Small intestine (tissue), 7 donors: Measurements from ENCODE around the gene AUTS2. TPM values are rescaled to one million over a fixed set of nuclear protein-coding genes. Genes with fewer than 3 reads are reported as not detected.

Experiments
- DNase-seq, 2 donors: peaks; one replicate each; pipeline versions ENCODE4 v3.0.0 to v3.0.0-alpha.2; 2013
- FAIRE-seq: peaks from 2 replicates; lab custom pipeline; 2012; peaks lifted over from hg19 to GRCh38; lab: Jason Lieb, UNC
- H3K27ac ChIP-seq, 3 donors: one replicate each; pipeline ENCODE4 v1.5.1; 2013; ENCODE audit warnings: low read length in 2 of 3, mild to moderate bottlenecking in 2 of 3, control low read depth in 1 of 3, inconsistent platforms in 1 of 3, low read depth in 1 of 3, moderate library complexity in 1 of 3
- H3K27me3 ChIP-seq, 3 donors: one replicate each; pipeline ENCODE4 v1.6.1; 2013; ENCODE audit warnings: low read length in 3 of 3, inconsistent platforms in 1 of 3; ENCODE audit not compliant: control insufficient read depth in 3 of 3, insufficient read depth in 3 of 3
- H3K36me3 ChIP-seq, 3 donors: one replicate each; pipeline ENCODE4 v1.6.1; 2013; ENCODE audit warnings: low read length in 3 of 3, inconsistent platforms in 1 of 3, low read depth in 1 of 3, mild to moderate bottlenecking in 1 of 3, moderate library complexity in 1 of 3; ENCODE audit not compliant: control insufficient read depth in 3 of 3, insufficient read depth in 2 of 3
- H3K4me1 ChIP-seq, 3 donors: one replicate each; pipeline ENCODE4 v1.6.1; 2013; ENCODE audit warnings: low read length in 2 of 3, inconsistent platforms in 1 of 3, low read depth in 1 of 3, mild to moderate bottlenecking in 1 of 3, moderate library complexity in 1 of 3; ENCODE audit not compliant: control insufficient read depth in 3 of 3, insufficient read depth in 2 of 3
- H3K4me3 ChIP-seq, 3 donors: one replicate each; pipeline ENCODE4 v1.5.1; 2013; ENCODE audit warnings: low read length in 3 of 3, control low read depth in 1 of 3, inconsistent platforms in 1 of 3, low read depth in 1 of 3, mild to moderate bottlenecking in 1 of 3, moderate library complexity in 1 of 3
- H3K9me3 ChIP-seq, 2 donors: one replicate each; pipeline ENCODE4 v1.6.1; 2013; ENCODE audit warnings: low read depth in 1 of 2, low read length in 1 of 2; ENCODE audit not compliant: control insufficient read depth in 2 of 2, insufficient read depth in 1 of 2
- WGBS, 3 donors: extraction: QIAGEN DNeasy Blood & Tissue Kit; methylation state at CpG; one replicate each; pipeline ENCODE4 v1.1.7; 2013; 5-methylcytosine and 5-hydroxymethylcytosine counted together
- polyA plus RNA-seq, 4 donors: library from polyadenylated mRNA; stranded (reverse) in 3 of 4; unstranded in 1 of 4; fragments of 200-250 nt in 3 of 4; fragments of 120-200 nt in 1 of 4; gene quantifications; one replicate each; pipeline versions ENCODE4 v1.2.1 to v1.2.3, GENCODE V29; 2013
- donor health status: healthy with polysubstance abuse.
- donor health status: control.
- donor health status: control.
- donor health status: Bipolar disorder and iron deficiency.
- donor health status: healthy.

Gene AUTS2
- polyA plus RNA-seq, 4 donors, result 4.9 to 43.5 (median 13.6) TPM

GRCh38 chr7:70006261-70006920 lies 408.1 kb downstream of the AUTS2 start:
- no peak for FAIRE-seq
- Histone ChIP-seq H3K36me3 (no peaks in the 10 kb centered on the region), H3K27ac (no peak overlapping the region), H3K4me3 (no peak overlapping the region), H3K27me3 (peaks cover 0 to 3% (median 0%) of the 10 kb centered on the region in 3 donors), H3K4me1 (peaks cover 0 to 2% (median 0%) of the 10 kb centered on the region in 3 donors), H3K9me3 (no peaks in the 10 kb centered on the region)
- peak in 1 of 2 donors; percentile 7 for DNase-seq
- 38 to 75% (median 59%) methylated on average over 9 of the region's 9 CpGs for WGBS, 3 donors

- no peak overlapping the region for H3K4me3 ChIP-seq
- 89 to 95% (median 93%) methylated on average over 4 of the region's 4 CpGs for WGBS, 3 donors
- no peak overlapping the region for H3K27ac ChIP-seq
- peaks cover 0 to 3% (median 0%) of the 10 kb centered on the region in 3 donors for H3K27me3 ChIP-seq
- FAIRE-seq, result no peak
- H3K36me3 ChIP-seq, result no peaks in the 10 kb centered on the region
- no peak for DNase-seq
- H3K9me3 ChIP-seq, result no peaks in the 10 kb centered on the region
- H3K4me1 ChIP-seq, result peaks cover 0 to 2% (median 0%) of the 10 kb centered on the region in 3 donors
Measured at GRCh38 chr7:70008466-70008865, 410.2 kb downstream of the AUTS2 start.

DNA sequence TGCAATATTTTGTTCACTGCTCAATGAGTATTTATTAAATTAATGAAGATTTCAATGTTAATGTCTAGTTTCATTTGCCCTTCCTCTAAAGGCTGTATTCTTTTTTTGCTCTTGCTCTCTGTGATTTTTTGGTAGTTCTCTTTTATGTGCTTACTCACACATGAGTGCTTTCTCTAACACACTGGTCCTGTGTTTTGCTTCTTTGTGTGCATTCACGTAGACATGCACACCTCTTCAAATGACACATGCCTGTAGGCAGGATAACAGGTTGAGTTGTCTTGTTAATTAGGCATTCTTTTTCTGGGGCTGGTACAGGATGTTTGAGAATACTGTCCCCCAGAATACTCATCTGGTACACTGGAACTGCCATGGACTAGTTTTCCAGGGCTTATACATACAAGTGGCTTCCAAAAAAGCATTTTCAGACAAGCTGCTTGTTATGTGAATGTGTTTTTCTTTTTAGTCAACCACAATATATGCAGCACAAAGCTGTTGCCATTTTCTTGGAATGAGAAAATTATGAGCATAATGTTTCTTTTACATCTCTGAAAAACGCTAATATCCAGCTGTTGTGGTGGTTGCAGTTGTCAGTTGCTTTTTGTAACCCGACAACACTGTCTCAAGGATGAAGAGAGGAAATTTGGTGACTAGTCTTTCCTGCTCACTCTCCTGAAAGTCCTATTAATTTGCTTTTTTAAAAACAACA lies 416.4 kb downstream of the AUTS2 start:
- no peak for DNase-seq
- H3K9me3 ChIP-seq, result no peaks in the 10 kb centered on the region

GRCh38 chr7:70015353-70015752 lies 417.1 kb downstream of the AUTS2 start:
- no peaks in the 10 kb centered on the region for H3K36me3 ChIP-seq
- H3K27me3 ChIP-seq, result peaks cover 0 to under 1% (median 0%) of the 10 kb centered on the region in 3 donors
- DNase-seq (peak; percentile 8 to 20), FAIRE-seq (no peak)
- 10 to 46% (median 32%) methylated on average over 1 of the region's 1 CpG for WGBS, 3 donors
- no peak overlapping the region for H3K27ac ChIP-seq
- H3K4me3 ChIP-seq, result no peak overlapping the region
- peaks cover 0 to 3% (median 0%) of the 10 kb centered on the region in 3 donors for H3K4me1 ChIP-seq
- H3K9me3 ChIP-seq, result no peaks in the 10 kb centered on the region

More for the DNA sequence above, 416.4 kb downstream of the AUTS2 start:
- no peak overlapping the region for H3K4me3 ChIP-seq
- no peak for FAIRE-seq
- peaks cover 0 to 3% (median 0%) of the 10 kb centered on the region in 3 donors for H3K4me1 ChIP-seq
- H3K27me3 ChIP-seq, result peaks cover 0 to 3% (median 0%) of the 10 kb centered on the region in 3 donors
- H3K36me3 ChIP-seq, result no peaks in the 10 kb centered on the region
- H3K27ac ChIP-seq, result no peak overlapping the region
- 63 to 80% (median 76%) methylated on average over 3 of the region's 3 CpGs for WGBS, 3 donors

- 51 to 70% (median 63%) methylated on average over 6 of the region's 6 CpGs for WGBS, 3 donors
- FAIRE-seq (no peak), DNase-seq (peak; percentile 14 to 50)
- Histone ChIP-seq H3K36me3 (no peaks in the 10 kb centered on the region), H3K27me3 (no peaks in the 10 kb centered on the region), H3K27ac (no peak overlapping the region), H3K4me1 (peaks cover 0 to 3% (median 0%) of the 10 kb centered on the region in 3 donors), H3K9me3 (no peaks in the 10 kb centered on the region), H3K4me3 (no peak overlapping the region)
Measured at GRCh38 chr7:70016044-70016770, 417.9 kb downstream of the AUTS2 start.

- H3K27me3 ChIP-seq, result no peaks in the 10 kb centered on the region
- no peak for FAIRE-seq
- peaks cover 0 to 3% (median 0%) of the 10 kb centered on the region in 3 donors for H3K4me1 ChIP-seq
- DNase-seq, result peak in 1 of 2 donors; percentile 11
- no peaks in the 10 kb centered on the region for H3K36me3 ChIP-seq
- no peak overlapping the region for H3K27ac ChIP-seq
- WGBS, 3 donors, result 45 to 64% (median 55%) methylated on average over 3 of the region's 3 CpGs
- H3K9me3 ChIP-seq, result no peaks in the 10 kb centered on the region
- no peak overlapping the region for H3K4me3 ChIP-seq
Measured at GRCh38 chr7:70017357-70017756, 419.1 kb downstream of the AUTS2 start.

- FAIRE-seq (no peak), DNase-seq (no peak)
- Histone ChIP-seq H3K36me3 (no peaks in the 10 kb centered on the region), H3K27me3 (no peaks in the 10 kb centered on the region), H3K9me3 (no peaks in the 10 kb centered on the region), H3K27ac (no peak overlapping the region), H3K4me1 (peaks cover 0 to 3% (median 0%) of the 10 kb centered on the region in 3 donors), H3K4me3 (no peak overlapping the region)
- 74 to 81% (median 78%) methylated on average over 1 of the region's 1 CpG for whole genome bisulfite sequencing, 3 donors
Measured at GRCh38 chr7:70018700-70019099, 420.4 kb downstream of the AUTS2 start.

- FAIRE-seq, result no peak
Measured at GRCh38 chr7:70027867-70028266, 429.6 kb downstream of the AUTS2 start.

More at GRCh38 chr7:70027867-70028266, 429.6 kb downstream of the AUTS2 start:
- no peak for DNase-seq
- H3K27ac ChIP-seq, result no peak overlapping the region
- no peaks in the 10 kb centered on the region for H3K27me3 ChIP-seq
- H3K4me1 ChIP-seq, result peaks cover 0 to 13% (median 0%) of the 10 kb centered on the region in 3 donors
- H3K9me3 ChIP-seq, result no peaks in the 10 kb centered on the region
- 72 to 89% (median 77%) methylated on average over 4 of the region's 4 CpGs for WGBS, 3 donors
- no peaks in the 10 kb centered on the region for H3K36me3 ChIP-seq
- no peak overlapping the region for H3K4me3 ChIP-seq
